T-cell (primary cell): Measurements from ENCODE around the gene HNRNPA1. TPM values are rescaled to one million over a fixed set of nuclear protein-coding genes. Genes with fewer than 3 reads are reported as not detected.

Experiments
- ATAC-seq, 4 experiments: fragments of 200-7000 bp in 3 of 4; fragments of 150-1000 bp in 1 of 4; cut with Tn5 transposase; replicated peaks in 1 of 4; 1 replicate in 3 of 4; 2 replicates in 1 of 4; pipeline ENCODE4 v1.10.0; 2021; ENCODE audit warnings: moderate library complexity in 3 of 4, mild to moderate bottlenecking in 2 of 4, moderate number of reproducible peaks in 1 of 4
- CTCF ChIA-PET, 2 donors: fragments of 300-600 bp; sonication (Branson Sonifier 250); formaldehyde crosslinking; loops; one replicate each; lab custom pipeline; 2022; ENCODE audit warnings: antibody characterized with exemption in 2 of 2; lab: Charles Lee
- POLR2A ChIA-PET, 2 donors: fragments of 300-600 bp; sonication (Branson Sonifier 250); formaldehyde crosslinking; loops; one replicate each; lab custom pipeline; 2022; ENCODE audit warnings: antibody characterized with exemption in 2 of 2; lab: Charles Lee
- DNase-seq, 35 experiments: peaks; one replicate each; pipeline versions ENCODE4 v3.0.0 to v3.0.0-alpha.2; 2013 to 2023
- H3K27ac ChIP-seq: one replicate; pipeline ENCODE4 v1.5.1; 2013; ENCODE audit warnings: low read length
- H3K27me3 ChIP-seq, 2 experiments: replicated peaks in 1 of 2; 1 replicate in 1 of 2; 2 replicates in 1 of 2; pipeline versions ENCODE4 v1.6.1 to v1.7.0; 2013; ENCODE audit warnings: low read length in 1 of 2, mixed read lengths in 1 of 2; ENCODE audit not compliant: control insufficient read depth in 2 of 2, insufficient read depth in 2 of 2; ENCODE audit errors: extremely low read depth in 1 of 2
- H3K36me3 ChIP-seq, 2 donors: 1 replicate in 1 of 2; 2 replicates in 1 of 2; pipeline versions ENCODE4 v1.6.1 to v1.7.0; 2013; ENCODE audit warnings: low read length in 1 of 2; ENCODE audit not compliant: control insufficient read depth in 2 of 2, insufficient read depth in 1 of 2; ENCODE audit errors: extremely low read depth in 1 of 2
- H3K4me1 ChIP-seq, 2 experiments: 1 replicate in 1 of 2; 2 replicates in 1 of 2; pipeline versions ENCODE4 v1.6.1 to v1.7.0; 2013; ENCODE audit warnings: low read length in 2 of 2, mixed read lengths in 1 of 2; ENCODE audit not compliant: insufficient read depth in 2 of 2, control insufficient read depth in 1 of 2; ENCODE audit errors: extremely low read depth in 1 of 2
- H3K4me3 ChIP-seq, 2 donors: 1 replicate in 1 of 2; 2 replicates in 1 of 2; pipeline versions ENCODE4 v1.5.1 to v1.7.0; 2013; ENCODE audit warnings: mild to moderate bottlenecking in 2 of 2, low read length in 1 of 2, moderate library complexity in 1 of 2; ENCODE audit not compliant: control insufficient read depth in 1 of 2; ENCODE audit errors: extremely low read depth in 1 of 2
- H3K9me3 ChIP-seq: 2 replicates; pipeline ENCODE4 v1.7.0; 2013
- H3K27ac Mint-ChIP-seq, 2 donors: one replicate each; pipeline ENCODE4 v1.8.0; 2020 to 2021; ENCODE audit warnings: mild to moderate bottlenecking in 2 of 2, mixed read lengths in 2 of 2
- H3K27me3 Mint-ChIP-seq, 2 donors: one replicate each; pipeline ENCODE4 v1.8.0; 2021 to 2022; ENCODE audit warnings: mixed read lengths in 2 of 2
- H3K36me3 Mint-ChIP-seq: one replicate; pipeline ENCODE4 v1.8.0; 2021; ENCODE audit warnings: mixed read lengths
- H3K4me1 Mint-ChIP-seq, 3 donors: one replicate each; pipeline ENCODE4 v1.8.0; 2020 to 2022; ENCODE audit warnings: mixed read lengths in 3 of 3, mild to moderate bottlenecking in 1 of 3
- H3K4me3 Mint-ChIP-seq, 3 donors: one replicate each; pipeline ENCODE4 v1.8.0; 2020 to 2022; ENCODE audit warnings: mild to moderate bottlenecking in 3 of 3, mixed read lengths in 3 of 3, moderate library complexity in 3 of 3
- H3K9me3 Mint-ChIP-seq, 3 donors: one replicate each; pipeline ENCODE4 v1.8.0; 2020 to 2022; ENCODE audit warnings: mixed read lengths in 3 of 3
- WGBS: methylation state at CpG from one replicate; pipeline ENCODE4 v1.1.5; 2013; ENCODE audit warnings: missing lambda C conversion rate; ENCODE audit not compliant: insufficient coverage; 5-methylcytosine and 5-hydroxymethylcytosine counted together
- total RNA-seq, 35 experiments: library from RNA in 6 of 35; stranded (reverse) in 6 of 35; fragments of 120-200 nt in 1 of 35; gene quantifications; one replicate each; pipeline versions ENCODE4 v1.2.1 to v1.2.4 and lab custom pipeline; 2013 to 2026

The HNRNPA1 gene
- total RNA-seq, 5 donors from 2014 or later (not counting 1 experiment from before 2014, with no cell fraction given): 1,133 to 1,642 (median 1,239) TPM

GRCh38 chr12:54292083-54292930, 11.8 kb downstream of the HNRNPA1 start:
- Mint-ChIP-seq H3K4me3 (no peak overlapping the region), H3K27me3 (no peaks in the 10 kb centered on the region), H3K9me3 (no peaks in the 10 kb centered on the region), H3K36me3 (peaks cover 8% of the 10 kb centered on the region), H3K27ac (no peak overlapping the region), H3K4me1 (peaks cover 0 to 7% (median under 1%) of the 10 kb centered on the region in 3 donors)
- CTCF ChIA-PET: interaction anchor here (0.5 to 4.0 kb wide), 13 partner anchors 8 to 107 kb away, joined by 3 to 20 read pairs (median 4); partner anchors contain the start of genes COPZ1 (in 2 of the 2), CBX5 (in 1 of the 2) and HNRNPA1 (in 1 of the 2)
- Histone ChIP-seq H3K27ac (no peak overlapping the region), H3K4me1 (no peaks in the 10 kb centered on the region), H3K36me3 (peaks cover 2 to 13% of the 10 kb centered on the region in 2 donors), H3K9me3 (no peaks in the 10 kb centered on the region), H3K27me3 (no peaks in the 10 kb centered on the region), H3K4me3 (no peak overlapping the region)
- ATAC-seq: no peak
- no peak for DNase-seq
- POLR2A ChIA-PET: interaction anchor here in 1 of 2 donors (1.0 kb wide), 1 partner anchor 33 kb away, joined by 4 read pairs; the partner anchor contains the start of gene COPZ1
- 97% methylated on average over 27 of the region's 30 CpGs for WGBS

GRCh38 chr12:54292931-54293241, 12.4 kb downstream of the HNRNPA1 start:
- no peaks in the 10 kb centered on the region for H3K27me3 Mint-ChIP-seq
- DNase-seq: no peak
- Histone ChIP-seq H3K9me3 (no peaks in the 10 kb centered on the region), H3K4me3 (no peak overlapping the region), H3K4me1 (peaks cover 0 to 3% of the 10 kb centered on the region in 2 experiments), H3K27me3 (peaks cover 0 to 2% of the 10 kb centered on the region in 2 experiments), H3K36me3 (peaks cover 2 to 8% of the 10 kb centered on the region in 2 donors), H3K27ac (no peak overlapping the region)
- H3K36me3 Mint-ChIP-seq: peaks cover 4% of the 10 kb centered on the region
- H3K9me3 Mint-ChIP-seq: no peaks in the 10 kb centered on the region
- peaks cover 3 to 5% (median 3%) of the 10 kb centered on the region in 3 donors for H3K4me1 Mint-ChIP-seq
- POLR2A ChIA-PET: interaction anchor here (0.7 to 1.0 kb wide), 2 partner anchors 16 to 32 kb away, joined by 4 read pairs; partner anchors contain the start of gene COPZ1 (in 1 of the 2)
- WGBS: 98% methylated on average over 6 of the region's 7 CpGs
- CTCF ChIA-PET: interaction anchor here (0.5 to 4.0 kb wide), 11 partner anchors 9 to 87 kb away, joined by 3 to 20 read pairs (median 5); partner anchors contain the start of genes COPZ1 (in 2 of the 2), CBX5 (in 1 of the 2) and HNRNPA1 (in 1 of the 2)
- no peak for ATAC-seq
- H3K4me3 Mint-ChIP-seq: no peak overlapping the region
- no peak overlapping the region for H3K27ac Mint-ChIP-seq

- no peak overlapping the region for H3K27ac Mint-ChIP-seq
Observed at GRCh38 chr12:54294152-54294952, 13.8 kb downstream of the HNRNPA1 start.

GRCh38 chr12:54294953-54295566, 14.5 kb downstream of the HNRNPA1 start:
- Mint-ChIP-seq H3K9me3 (no peaks in the 10 kb centered on the region), H3K27ac (no peak overlapping the region), H3K4me1 (peaks cover 5 to 8% (median 5%) of the 10 kb centered on the region in 3 donors), H3K36me3 (no peaks in the 10 kb centered on the region), H3K4me3 (no peak overlapping the region), H3K27me3 (peaks cover 13% of the 10 kb centered on the region in 2 donors)
- ChIA-PET POLR2A (interaction anchor here in 1 of 2 donors (0.7 kb wide), 1 partner anchor 799 kb away, joined by 4 read pairs; no protein-coding TSS in a partner anchor), CTCF (interaction anchor here (0.6 to 3.5 kb wide), 6 partner anchors 9 to 73 kb away, joined by 3 to 13 read pairs (median 4); partner anchors contain the start of gene COPZ1 (in 1 of the 2))
- H3K27ac ChIP-seq: no peak overlapping the region
- DNase-seq: no peak
- H3K4me1 ChIP-seq: peaks cover 0 to 5% of the 10 kb centered on the region in 2 experiments
- H3K4me3 ChIP-seq: no peak overlapping the region
- ATAC-seq: no peak
- H3K9me3 ChIP-seq: no peaks in the 10 kb centered on the region
- H3K27me3 ChIP-seq: peaks cover 0 to 14% of the 10 kb centered on the region in 2 experiments
- H3K36me3 ChIP-seq: no peaks in the 10 kb centered on the region
- WGBS: 83% methylated on average over 8 of the region's 9 CpGs

More at GRCh38 chr12:54294152-54294952, 13.8 kb downstream of the HNRNPA1 start:
- H3K4me1 Mint-ChIP-seq: peaks cover 5% of the 10 kb centered on the region in 3 donors
- Histone ChIP-seq H3K27ac (no peak overlapping the region), H3K4me1 (peaks cover 0 to 5% of the 10 kb centered on the region in 2 experiments), H3K4me3 (no peak overlapping the region), H3K27me3 (peaks cover 0 to 11% of the 10 kb centered on the region in 2 experiments), H3K36me3 (no peaks in the 10 kb centered on the region), H3K9me3 (no peaks in the 10 kb centered on the region)
- peak in 28 of 35 experiments; percentile 10 to 66 (median 34) for DNase-seq
- peak; percentile 39 to 75 (median 62) for ATAC-seq
- POLR2A ChIA-PET: interaction anchor here (0.6 to 0.7 kb wide), 4 partner anchors 31 to 798 kb away, joined by 3 to 4 read pairs (median 4); partner anchors contain the start of gene COPZ1 (in 1 of the 2)
- no peak overlapping the region for H3K4me3 Mint-ChIP-seq
- H3K9me3 Mint-ChIP-seq: no peaks in the 10 kb centered on the region
- WGBS: 80% methylated on average over 7 of the region's 9 CpGs
- peaks cover 6% of the 10 kb centered on the region in 2 donors for H3K27me3 Mint-ChIP-seq
- no peaks in the 10 kb centered on the region for H3K36me3 Mint-ChIP-seq
- CTCF ChIA-PET: interaction anchor here (0.6 to 3.5 kb wide), 9 partner anchors 11 to 85 kb away, joined by 3 to 20 read pairs (median 5); partner anchors contain the start of gene COPZ1 (in 1 of the 2)

- Histone ChIP-seq H3K9me3 (no peaks in the 10 kb centered on the region), H3K4me1 (peaks cover 0 to 14% of the 10 kb centered on the region in 2 experiments), H3K27me3 (peaks cover 0 to 29% of the 10 kb centered on the region in 2 experiments), H3K4me3 (no peak overlapping the region), H3K36me3 (no peaks in the 10 kb centered on the region), H3K27ac (no peak overlapping the region)
- Mint-ChIP-seq H3K4me3 (no peak overlapping the region), H3K27ac (no peak overlapping the region), H3K9me3 (no peaks in the 10 kb centered on the region), H3K36me3 (no peaks in the 10 kb centered on the region), H3K4me1 (peaks cover 14 to 18% (median 16%) of the 10 kb centered on the region in 3 donors), H3K27me3 (peaks cover 22 to 24% of the 10 kb centered on the region in 2 donors)
- DNase-seq (no peak), ATAC-seq (no peak)
- 82% methylated on average over 4 of the region's 5 CpGs for WGBS
- CTCF ChIA-PET: interaction anchor here (0.6 to 1.5 kb wide), 5 partner anchors 28 to 253 kb away, joined by 3 to 5 read pairs (median 4); partner anchors contain the start of gene COPZ1 (in 1 of the 2)
- POLR2A ChIA-PET: interaction anchor here (0.6 to 0.7 kb wide), 4 partner anchors 15 to 211 kb away, joined by 3 to 12 read pairs (median 6); no protein-coding TSS in a partner anchor
Observed at GRCh38 chr12:54296393-54297099, 16.0 kb downstream of the HNRNPA1 start.
